Activated T-helper 1 cell treated with anti-CD3 and anti-CD28 coated beads, Interleukin-2, amount 50 U/mL, for 16 hours (primary cell): ENCODE data around the gene TMEM163.

ENCODE experiments used
- DNase-seq, 2 donors: peaks; one replicate each; pipeline ENCODE4 v3.0.0-alpha.2; 2020; ENCODE audit warnings: low read depth in 1 of 2, low spot score in 1 of 2

TMEM163 gene

GRCh38 chr2:134460583-134460998 lies 258.2 kb downstream of the TMEM163 start:
- DNase-seq: no peak

- DNase-seq: no peak
These were observed 258.9 kb downstream of the TMEM163 start for GRCh38 chr2:134459706-134460406.

GRCh38 chr2:134458950-134459349 lies 259.9 kb downstream of the TMEM163 start:
- DNase-seq: no peak

- no peak for DNase-seq
These were observed 260.3 kb downstream of the TMEM163 start for GRCh38 chr2:134458473-134458853.

- no peak for DNase-seq
These were observed 260.9 kb downstream of the TMEM163 start for GRCh38 chr2:134457765-134458472.

GRCh38 chr2:134457353-134457752 lies 261.4 kb downstream of the TMEM163 start:
- no peak for DNase-seq

- DNase-seq: no peak
These were observed 263.4 kb downstream of the TMEM163 start for GRCh38 chr2:134455426-134455825.

GRCh38 chr2:134454931-134455330 lies 263.9 kb downstream of the TMEM163 start:
- DNase-seq: no peak

GRCh38 chr2:134454426-134454825 lies 264.4 kb downstream of the TMEM163 start:
- no peak for DNase-seq

- no peak for DNase-seq
These were observed 264.8 kb downstream of the TMEM163 start for GRCh38 chr2:134453973-134454372.

- DNase-seq: no peak
These were observed 265.3 kb downstream of the TMEM163 start for GRCh38 chr2:134453476-134453875.

- no peak for DNase-seq
These were observed 266.6 kb downstream of the TMEM163 start for GRCh38 chr2:134452042-134452733.

- DNase-seq: no peak
These were observed 267.5 kb downstream of the TMEM163 start for GRCh38 chr2:134451347-134451630.

- DNase-seq: no peak
These were observed 268.9 kb downstream of the TMEM163 start for GRCh38 chr2:134449751-134450513.

- no peak for DNase-seq
These were observed 269.6 kb downstream of the TMEM163 start for GRCh38 chr2:134449157-134449556.

GRCh38 chr2:134448650-134449049 lies 270.1 kb downstream of the TMEM163 start:
- no peak for DNase-seq

- no peak for DNase-seq
These were observed 271.1 kb downstream of the TMEM163 start for GRCh38 chr2:134447669-134448068.

GRCh38 chr2:134446383-134447017 lies 272.3 kb downstream of the TMEM163 start:
- DNase-seq: no peak

- no peak for DNase-seq
These were observed 272.8 kb downstream of the TMEM163 start for GRCh38 chr2:134445985-134446382.

GRCh38 chr2:134445116-134445515 lies 273.7 kb downstream of the TMEM163 start:
- no peak for DNase-seq

- DNase-seq: no peak
These were observed 274.9 kb downstream of the TMEM163 start for GRCh38 chr2:134443814-134444480.
